ENCODE data around the gene OFD1.
A peak's percentile ranks its signal among the peaks of the same experiment; 100 is the strongest.
"Not testable (repeated sequence)": the region's sequence is repeated elsewhere in the genome, so short reads cannot be mapped to it uniquely, and the experiment has no call there.

The OFD1 gene

GRCh38 chrX:13702111-13702789 lies 32.3 kb upstream of the OFD1 start:
- no peak for DNase-seq

DNA sequence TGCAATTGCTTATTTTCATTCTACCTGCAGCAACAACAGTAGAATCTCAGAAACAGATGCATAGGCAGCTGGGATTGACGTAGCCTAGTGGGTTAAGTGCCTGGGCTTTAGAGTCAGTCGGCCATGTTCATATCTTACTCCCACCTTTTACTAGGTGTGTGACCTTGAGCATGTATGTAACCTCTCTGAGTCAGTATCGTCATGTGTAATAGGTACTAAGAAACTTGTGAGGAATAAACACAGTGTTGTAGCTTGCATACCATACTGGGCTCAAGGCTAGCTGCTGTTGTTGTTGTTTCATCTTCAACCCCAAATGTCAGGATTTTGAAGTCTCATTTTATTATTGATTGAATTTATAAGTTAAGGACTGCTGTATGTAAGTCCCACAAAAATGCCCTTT lies 31.4 kb upstream of the OFD1 start:
- no peak for DNase-seq

- no peak for DNase-seq
Measured at GRCh38 chrX:13703589-13703988, 31.0 kb upstream of the OFD1 start.

- no peak for DNase-seq
Measured at GRCh38 chrX:13711141-13711540, 23.4 kb upstream of the OFD1 start.

DNA sequence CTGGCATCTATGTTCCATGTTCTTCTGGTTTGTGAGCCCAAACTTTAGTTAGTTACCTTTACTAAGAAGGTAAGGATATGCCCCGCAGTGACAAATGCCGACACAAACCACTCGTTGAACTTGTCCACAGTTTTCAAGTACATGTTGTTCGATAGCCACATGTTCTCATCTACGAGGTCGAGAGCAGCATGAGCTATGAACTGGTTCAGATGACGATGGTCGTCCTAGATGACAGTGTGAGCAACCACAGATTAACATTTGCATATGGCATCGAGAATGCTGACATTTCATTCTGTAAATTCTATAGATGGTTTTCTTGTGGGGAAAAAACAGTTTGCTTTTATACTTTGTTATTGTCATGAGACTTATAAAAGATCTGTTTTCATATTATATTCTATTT lies 18.1 kb upstream of the OFD1 start:
- DNase-seq: no peak

- no peak for DNase-seq
Measured at GRCh38 chrX:13716905-13717304, 17.6 kb upstream of the OFD1 start.

GRCh38 chrX:13717700-13718472 lies 16.7 kb upstream of the OFD1 start:
- peak; percentile 64 for DNase-seq

- no peak for DNase-seq
Measured at GRCh38 chrX:13719192-13719856, 15.2 kb upstream of the OFD1 start.

- DNase-seq: no peak
Measured at GRCh38 chrX:13721371-13721770, 13.2 kb upstream of the OFD1 start.

DNA sequence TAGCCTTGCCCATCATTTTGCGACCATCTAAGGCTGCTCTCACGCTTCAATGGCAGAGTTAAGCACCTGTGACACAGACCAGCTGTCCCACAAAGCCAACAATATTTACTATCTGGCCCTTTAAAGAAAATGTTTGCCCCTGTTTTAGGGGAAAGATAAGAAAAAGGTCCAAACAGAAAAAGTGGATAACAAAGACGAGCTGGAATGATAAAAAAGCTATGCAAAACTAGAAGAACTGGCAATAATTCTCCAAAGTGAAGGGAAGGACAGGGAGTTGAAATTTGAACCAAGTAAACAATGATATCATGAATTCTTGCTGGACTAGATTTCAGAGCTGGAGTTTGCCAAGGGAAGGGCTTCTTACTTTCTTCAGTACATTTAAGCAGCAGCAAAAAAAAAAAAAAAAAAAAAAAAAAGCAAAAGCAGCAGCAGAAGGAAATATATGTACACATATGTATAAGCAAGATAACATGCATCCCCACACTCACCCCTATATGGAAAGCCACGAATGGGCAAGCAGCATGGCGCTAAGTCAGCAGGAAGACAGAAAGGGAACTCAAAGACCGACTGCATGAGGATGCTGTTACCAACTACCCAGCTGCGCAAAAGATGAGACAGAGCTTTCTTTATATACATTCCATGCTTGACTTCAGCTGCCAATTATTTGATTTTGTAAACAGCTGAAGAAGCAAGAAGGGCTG lies 12.6 kb upstream of the OFD1 start:
- DNase-seq: no peak

GRCh38 chrX:13724878-13725277 lies 9.7 kb upstream of the OFD1 start:
- DNase-seq: not testable (repeated sequence)

- DNase-seq: not testable (repeated sequence)
Measured at GRCh38 chrX:13726583-13726982, 8.0 kb upstream of the OFD1 start.

GRCh38 chrX:13730523-13730922 lies 4.0 kb upstream of the OFD1 start:
- not testable (repeated sequence) for DNase-seq

- peak; percentile 44 for DNase-seq
Measured at GRCh38 chrX:13732246-13733067, 2.1 kb upstream of the OFD1 start.

GRCh38 chrX:13733506-13733905 lies 1.0 kb upstream of the OFD1 start:
- DNase-seq: no peak

DNA sequence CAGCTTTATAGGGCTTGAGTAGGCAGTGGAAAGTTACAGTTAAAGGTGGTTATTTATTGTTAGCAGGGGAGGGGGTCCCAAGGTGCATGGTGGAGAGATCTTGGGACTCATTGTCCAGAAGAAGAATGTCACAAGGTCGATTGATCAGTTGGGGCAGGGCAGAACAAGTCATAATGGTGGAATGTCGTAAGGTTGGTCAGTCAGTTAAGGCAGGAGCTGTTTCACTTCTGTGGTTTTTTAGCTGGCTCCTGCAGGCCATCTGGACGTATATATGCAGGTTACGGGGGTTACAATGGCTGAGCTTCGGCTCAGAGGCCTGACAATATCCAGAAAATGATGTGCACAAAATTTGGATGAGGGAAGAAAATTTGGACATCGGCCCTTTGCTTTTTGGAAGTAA lies 7.1 kb downstream of the OFD1 start:
- DNase-seq: no peak

- no peak for DNase-seq
Measured at GRCh38 chrX:13742397-13743176, 8.0 kb downstream of the OFD1 start.

DNA sequence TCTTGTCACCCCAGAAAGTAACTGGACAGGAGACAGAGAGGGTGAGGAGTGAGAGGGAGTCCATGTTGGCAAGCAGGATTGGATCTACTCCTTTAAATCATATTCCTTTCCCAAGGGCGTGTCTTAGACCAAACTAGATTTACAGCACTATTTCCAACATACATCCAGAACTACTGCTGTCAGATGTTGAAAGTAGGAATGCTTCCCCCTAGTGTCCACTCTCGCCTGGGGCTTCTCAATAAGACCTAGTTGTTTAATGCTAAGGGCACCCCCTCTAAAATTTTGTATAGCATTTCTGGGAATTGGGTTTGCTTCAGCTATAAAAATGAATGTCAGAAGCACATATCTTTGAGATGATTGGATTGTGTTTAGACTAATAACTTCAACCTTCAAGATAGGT lies 13.3 kb downstream of the OFD1 start:
- DNase-seq: peak; percentile 58

GRCh38 chrX:13748486-13748885 lies 13.9 kb downstream of the OFD1 start:
- peak; percentile 38 for DNase-seq

- DNase-seq: no peak
Measured at GRCh38 chrX:13750204-13750603, 15.7 kb downstream of the OFD1 start.

- no peak for DNase-seq
Measured at GRCh38 chrX:13750812-13751211, 16.3 kb downstream of the OFD1 start.

GRCh38 chrX:13752141-13752540 lies 17.6 kb downstream of the OFD1 start:
- no peak for DNase-seq

All from fibroblast of skin of right biceps (primary cell).